ENCODE data around the gene NUB1.

- TF ChIP-seq SUZ12 (IDR thresholded peaks at IDR 0.05; ENCODE audit: extremely low read depth, insufficient read depth, insufficient read length) (no peak), ZNF274 (IDR thresholded peaks at IDR 0.05; ENCODE audit: low read depth, low read length) (no peak)
Measured at GRCh38 chr7:151314401-151314800, 27.2 kb upstream of the NUB1 start.

Measured in NT2/D1 (cell line).